HS-5 (cell line): ENCODE results near the gene FCGR2B.
A peak's percentile ranks its signal among the peaks of the same experiment; 100 is the strongest.
"Not testable (repeated sequence)": the region's sequence is repeated elsewhere in the genome, so short reads cannot be mapped to it uniquely, and the experiment has no call there.

Experiments used
- DNase-seq: peaks from one replicate; pipeline ENCODE4 v3.0.0-alpha.2; 2012; ENCODE audit warnings: low read depth

FCGR2B gene

DNA sequence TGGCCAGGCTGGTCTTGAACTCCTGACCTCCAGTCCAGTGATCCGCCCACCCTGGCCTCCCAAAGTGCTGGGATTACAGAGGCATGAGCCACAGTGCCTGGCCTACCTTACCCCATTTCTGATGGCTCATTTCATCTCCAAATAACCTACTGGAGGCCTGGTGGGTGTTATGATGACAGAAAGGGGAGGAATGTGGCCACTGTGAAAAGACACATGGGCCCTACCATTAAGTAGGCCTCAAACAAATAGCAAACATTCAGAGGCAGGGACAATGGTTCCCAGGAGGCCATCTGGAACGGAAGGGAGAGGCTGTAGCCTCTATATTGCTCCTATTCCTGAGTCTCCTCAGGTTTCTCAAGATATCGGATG lies 43.2 kb downstream of the FCGR2B start:
- DNase-seq = no peak

DNA sequence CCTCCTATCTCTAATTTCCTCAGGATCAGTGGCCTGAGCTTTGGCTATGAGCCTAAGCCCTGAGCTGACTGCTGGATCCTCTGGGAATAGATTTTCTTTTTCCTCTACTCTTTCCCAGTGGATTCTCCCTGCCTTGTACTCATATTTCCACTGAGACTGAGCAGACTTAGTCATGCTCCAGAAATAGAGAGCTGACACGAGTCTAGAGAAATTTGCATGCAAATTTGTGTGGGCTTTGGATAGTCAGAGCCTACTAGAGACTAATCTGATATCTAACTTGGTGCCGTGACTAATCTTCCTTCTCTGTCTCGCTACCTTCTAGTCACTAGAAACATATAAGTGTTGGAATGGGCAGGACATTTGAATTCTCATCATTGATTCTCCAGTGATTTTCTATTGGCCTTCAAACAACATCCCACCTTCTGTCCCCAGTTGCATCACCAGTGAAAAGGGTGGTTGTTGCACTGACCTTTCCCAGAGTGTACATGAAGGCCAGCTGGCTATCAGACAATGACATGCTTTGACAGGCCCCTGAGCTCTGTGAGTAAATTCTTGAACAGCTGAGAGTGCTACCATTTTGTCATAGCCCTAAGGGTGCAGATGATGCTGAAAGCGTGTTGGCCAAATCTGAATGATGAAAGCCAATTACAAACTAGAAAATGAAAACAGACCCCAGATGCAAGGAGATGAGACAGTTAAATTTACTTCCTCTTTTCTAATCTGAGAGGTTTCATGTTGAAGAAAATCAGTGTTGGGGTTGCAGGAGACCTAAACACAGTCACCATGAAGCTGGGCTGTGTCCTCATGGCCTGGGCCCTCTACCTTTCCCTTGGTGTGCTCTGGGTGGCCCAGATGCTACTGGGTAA lies 43.8 kb downstream of the FCGR2B start, which contains the start of gene FCRLA:
FCRLA (plus strand) TSS at position 748 of the 866 bp plus-strand sequence; CDS start at position 784, 36 bp downstream.
- peak; percentile 93 for DNase-seq

DNA sequence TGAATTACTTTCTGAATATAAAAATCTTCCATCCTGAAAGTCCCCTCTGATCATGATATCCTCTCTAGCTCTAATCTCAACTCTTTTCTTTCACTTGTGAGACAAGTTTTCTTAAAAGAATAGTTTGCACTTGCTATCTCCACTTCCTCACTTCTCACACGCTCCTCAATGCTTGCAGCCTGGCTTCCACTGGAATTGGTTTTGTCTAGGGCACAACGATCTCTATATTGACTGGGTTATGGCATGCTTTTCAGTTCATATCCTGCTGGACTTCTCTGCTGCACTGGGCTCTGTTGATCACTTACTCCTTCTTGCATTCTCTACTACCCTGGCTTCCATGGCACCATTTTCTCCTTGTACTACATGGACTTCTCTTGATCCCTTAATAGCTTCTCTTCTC lies 44.6 kb downstream of the FCGR2B start:
- DNase-seq = no peak

DNA sequence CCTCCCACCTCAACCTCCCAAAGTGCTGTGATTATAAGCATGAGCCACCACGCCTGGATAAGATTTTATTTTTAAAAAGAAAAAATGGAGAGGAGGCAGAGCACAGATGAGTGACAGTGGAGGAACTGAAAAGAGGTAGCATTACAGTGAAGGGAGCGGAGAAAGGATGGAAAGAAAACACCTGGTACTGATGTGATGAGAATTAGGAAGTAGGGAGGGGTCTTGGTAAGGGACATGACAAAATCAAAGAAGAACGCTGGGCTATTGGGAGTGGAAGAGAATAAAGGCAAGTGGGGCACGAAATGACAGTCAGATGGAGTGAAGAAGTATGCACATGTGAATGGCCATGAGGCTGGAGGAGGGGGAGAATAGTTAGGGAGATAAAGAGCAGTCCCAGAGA lies 46.4 kb downstream of the FCGR2B start:
- no peak for DNase-seq

DNA sequence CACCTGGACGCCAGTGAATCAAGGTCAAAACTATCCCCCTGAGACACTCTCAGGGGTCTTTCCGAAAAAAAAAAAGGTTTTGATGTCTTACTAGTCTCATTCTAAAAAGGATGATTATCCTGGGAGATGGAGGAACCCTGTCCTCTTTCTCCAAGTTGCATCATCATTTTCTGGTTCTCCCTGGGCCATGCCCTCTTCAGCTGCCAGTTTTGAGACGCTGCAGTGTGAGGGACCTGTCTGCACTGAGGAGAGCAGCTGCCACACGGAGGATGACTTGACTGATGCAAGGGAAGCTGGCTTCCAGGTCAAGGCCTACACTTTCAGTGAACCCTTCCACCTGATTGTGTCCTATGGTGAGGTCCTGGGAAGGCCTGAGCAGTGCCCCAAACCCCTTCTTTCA lies 47.6 kb downstream of the FCGR2B start:
- DNase-seq = no peak

DNA sequence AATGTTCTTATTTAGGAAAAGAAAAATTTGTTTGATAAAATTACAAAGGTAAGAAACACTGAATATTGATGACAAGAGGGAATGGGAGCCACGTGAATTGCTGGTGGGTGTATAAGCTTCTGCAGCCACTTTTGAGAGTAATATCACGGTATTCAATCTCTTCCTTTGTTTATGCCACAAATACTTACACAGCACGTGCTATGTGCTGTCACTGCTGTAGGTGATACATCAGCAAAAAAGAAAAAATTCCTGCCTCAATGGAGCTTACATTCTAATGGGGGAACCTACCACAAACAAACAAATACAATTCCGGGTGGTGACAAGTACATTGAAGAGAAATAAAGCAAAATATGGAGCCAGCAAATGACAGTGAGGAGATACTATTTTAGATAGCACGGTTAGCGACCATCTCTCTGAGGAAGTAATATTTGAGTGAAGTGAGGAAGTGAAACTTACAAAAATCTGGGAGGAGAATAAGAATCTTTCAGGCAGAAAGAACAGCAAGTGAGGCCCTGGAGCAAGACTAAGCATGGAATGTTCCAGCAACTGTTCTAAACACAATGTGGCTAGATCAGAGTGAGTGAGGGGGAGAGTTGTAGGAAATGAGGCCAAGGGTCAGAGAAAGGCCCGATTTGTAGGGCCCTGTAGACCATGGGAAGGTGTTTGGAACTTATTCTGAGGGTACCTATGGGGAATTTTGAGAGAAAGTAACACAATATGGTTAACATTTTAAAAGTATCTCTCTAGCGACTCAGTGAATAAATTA lies 55.8 kb downstream of the FCGR2B start:
- no peak for DNase-seq

DNA sequence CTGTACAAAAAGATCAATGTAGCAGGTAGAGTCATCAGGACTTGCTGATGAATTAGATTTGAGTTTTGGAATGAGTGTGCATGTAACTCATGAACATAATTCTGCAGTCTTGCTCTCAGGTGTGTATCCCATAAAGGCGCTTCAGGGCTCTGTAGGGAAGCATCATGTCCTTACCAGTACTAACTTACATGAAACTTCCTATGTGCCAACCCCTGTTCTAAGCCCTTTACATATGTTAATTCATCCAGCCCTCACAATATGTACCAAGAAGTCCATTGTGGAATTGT lies 56.3 kb downstream of the FCGR2B start:
- no peak for DNase-seq

DNA sequence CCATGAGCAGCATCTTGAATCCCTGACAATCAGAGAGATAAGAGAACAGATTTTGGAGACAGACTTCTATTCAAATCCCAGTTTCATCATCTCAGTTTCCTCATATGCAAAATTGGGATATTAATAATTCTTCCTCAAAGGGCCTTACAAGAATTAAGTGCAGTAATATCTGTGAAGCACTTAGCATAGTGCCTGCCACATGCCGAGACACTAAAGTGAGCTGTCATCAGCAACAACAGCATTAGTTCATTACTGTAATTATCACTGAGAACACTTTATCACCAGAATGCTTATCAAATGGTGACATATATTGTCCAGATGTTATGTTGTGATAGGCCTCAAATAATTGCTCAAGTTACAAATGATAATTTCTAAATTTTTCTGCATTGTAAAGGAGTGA lies 57.5 kb downstream of the FCGR2B start:
- DNase-seq = no peak

DNA sequence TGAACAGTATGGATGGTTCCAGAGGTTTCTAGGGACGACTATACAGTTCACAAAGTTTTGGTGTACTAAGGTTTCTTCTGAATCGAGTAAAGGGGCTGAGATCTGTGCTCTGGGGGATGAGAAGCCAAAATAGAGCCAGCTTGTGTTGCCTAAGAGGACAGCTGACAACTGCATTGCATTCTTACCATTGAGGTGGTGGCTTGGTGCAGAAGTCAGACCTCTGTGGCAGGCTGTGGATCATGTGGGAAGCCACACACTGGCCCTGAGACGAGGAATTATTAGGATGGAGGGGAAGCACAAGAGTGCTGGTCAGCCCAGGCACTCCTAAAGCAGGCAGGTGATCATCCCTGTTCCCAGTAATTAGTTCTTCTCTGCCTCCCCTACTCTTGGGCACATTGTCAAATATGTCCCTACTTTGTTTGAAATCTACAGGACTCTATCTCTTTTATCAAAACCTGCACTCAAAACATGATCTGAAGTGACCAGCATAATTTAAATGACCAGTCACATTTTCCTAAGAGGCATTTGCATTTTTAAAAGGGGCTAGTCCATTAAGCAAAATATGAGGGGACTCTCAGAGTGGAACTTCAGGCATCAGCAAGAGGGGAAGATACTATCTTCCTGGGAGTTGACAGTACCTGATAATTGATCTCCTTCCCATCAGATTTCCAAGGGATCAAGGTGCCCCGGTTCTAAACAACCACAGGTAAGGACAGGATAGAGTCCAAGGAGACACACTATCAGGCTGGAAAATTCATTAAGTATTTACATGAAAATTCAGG lies 58.2 kb downstream of the FCGR2B start, which contains the start of gene FCRLB:
FCRLB (plus strand) TSS at position 589 of the 782 bp plus-strand sequence. CDS start 1,129 bp downstream, outside the sequence.
- no peak for DNase-seq

DNA sequence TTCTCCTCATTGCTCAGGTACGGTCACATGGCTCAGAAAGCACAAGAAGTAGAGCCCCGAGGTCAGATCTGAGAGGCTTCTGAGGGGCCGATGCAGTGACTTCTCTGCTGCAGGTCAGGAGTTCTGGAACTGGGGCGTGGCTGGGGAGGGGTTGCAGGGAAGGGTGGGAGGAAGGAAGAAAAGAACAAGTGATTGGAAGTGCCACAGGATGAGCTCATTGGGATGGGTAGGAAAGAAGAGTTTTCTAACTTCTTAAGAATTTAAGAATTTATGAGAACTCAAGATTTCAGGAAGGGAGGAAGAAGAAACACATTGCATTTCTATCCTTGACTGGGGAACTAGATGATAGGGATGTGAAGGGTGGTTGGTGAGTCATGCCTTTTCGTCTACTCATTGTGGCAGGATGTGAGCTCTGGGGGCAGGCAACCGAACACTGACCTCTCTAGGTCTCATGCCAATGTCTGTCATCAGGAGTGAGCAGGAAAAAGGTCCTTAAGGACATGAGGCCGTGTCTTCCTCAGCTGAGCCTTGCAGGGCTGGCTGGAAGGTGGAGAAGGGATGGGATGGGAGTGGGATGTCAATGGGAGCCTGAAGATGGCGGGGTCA lies 58.9 kb downstream of the FCGR2B start:
- DNase-seq = peak; percentile 94

DNA sequence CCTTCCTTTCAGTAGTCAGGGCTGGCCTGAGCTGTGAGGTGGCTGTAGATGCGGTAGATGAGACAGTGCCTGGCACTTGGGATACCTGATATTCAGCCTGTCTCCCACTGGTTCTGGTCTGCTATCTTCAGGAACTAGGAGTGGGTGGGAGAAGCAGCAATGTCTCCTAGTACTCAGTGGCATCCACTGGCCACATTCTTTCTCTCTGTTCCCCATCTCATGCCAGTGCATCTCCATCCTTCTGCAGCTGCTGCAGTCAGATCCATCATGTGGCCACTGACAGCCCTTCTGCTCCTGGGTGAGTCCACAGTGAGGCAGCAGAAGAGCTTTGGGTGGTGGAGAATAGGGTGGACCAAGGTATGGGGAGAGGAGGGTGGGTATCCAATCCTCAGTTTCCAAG lies 59.5 kb downstream of the FCGR2B start:
- DNase-seq = no peak

DNA sequence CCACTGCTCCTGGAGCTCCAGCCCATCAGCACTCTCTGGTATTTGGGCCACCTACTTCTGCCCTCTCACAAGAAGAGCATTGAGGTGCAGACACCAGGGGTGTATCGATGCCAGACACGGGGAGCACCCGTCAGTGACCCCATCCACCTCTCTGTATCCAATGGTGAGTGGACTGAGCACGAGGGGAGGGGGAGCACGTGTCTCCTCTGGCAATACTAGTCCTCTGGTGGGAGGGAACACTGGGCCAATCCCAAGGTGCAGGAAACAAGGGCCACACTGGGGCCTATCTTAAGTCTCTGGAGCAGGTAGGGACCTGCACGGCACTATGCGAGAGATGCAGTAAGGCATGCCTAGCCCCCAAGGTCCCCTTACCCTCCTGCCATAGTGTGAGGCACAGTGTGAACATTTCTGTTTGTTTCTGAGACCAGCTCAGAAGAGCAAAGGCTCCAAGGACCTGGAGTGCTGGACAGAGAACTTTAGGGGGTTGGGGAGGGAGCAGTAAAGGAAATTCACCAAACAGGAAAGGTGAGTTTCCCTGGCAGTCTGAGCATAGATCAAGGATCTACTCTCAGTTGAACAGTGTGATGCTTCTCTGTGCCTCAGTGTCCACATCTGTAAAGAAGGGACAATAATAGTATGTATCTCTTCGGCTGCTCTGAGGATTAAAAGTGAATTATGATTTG lies 60.7 kb downstream of the FCGR2B start:
- no peak for DNase-seq

DNA sequence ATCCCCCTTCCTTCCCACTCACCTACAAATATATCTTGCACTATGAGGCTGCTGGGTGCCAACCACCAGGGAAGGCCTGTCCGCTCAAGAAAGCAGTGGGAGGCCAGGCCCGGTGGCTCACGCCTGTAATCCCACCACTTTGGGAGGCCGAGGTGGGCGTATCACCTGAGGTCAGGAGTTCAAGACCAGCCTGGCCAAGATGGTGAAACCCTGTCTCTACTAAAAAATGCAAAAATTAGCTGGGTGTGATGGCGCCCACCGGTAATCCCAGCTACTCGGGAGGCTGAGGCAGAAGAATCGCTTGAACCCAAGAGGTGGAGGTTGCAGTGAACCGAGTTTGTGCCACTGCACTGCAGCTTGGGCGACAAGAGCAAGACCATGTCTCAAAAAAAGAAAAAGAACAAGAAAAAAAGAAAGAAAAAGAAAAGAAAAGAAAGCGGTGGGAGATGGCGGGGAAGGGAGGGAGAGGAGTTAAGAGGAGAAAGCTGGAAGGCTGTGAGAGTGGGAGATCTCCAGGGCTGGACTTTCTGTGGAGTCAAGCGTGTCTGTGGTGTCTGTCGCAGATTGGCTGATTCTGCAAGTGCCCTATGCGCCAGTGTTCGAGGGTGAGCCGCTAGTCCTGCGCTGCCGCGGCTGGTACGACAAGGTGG lies 62.4 kb downstream of the FCGR2B start:
- DNase-seq = not testable (repeated sequence)

DNA sequence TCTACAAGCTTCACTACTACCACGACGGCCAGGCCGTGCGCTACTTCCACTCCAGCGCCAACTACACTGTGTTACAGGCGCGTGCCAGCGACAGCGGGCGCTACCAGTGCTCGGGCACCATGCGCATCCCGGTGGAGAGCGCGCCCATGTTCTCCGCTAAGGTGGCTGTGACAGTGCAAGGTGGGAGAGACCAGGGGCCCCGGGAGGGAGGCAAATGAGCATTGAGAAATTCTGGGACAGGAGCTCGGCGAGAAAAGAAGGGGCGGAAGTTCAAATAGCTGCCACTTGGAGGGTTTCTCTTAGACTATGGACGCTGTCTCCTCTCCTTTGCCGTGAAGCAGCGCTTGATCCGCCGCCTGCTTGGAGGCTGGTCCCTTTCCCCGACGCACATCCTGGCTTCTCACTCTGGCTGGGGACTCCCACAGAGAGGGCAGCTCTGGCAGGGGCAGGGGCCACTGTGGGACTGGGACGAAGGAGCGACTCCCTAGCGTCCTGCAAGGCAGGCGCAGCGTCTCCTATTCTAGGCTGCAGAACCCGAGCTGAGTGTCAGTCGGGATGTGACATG lies 63.0 kb downstream of the FCGR2B start:
- DNase-seq = peak; percentile 35

DNA sequence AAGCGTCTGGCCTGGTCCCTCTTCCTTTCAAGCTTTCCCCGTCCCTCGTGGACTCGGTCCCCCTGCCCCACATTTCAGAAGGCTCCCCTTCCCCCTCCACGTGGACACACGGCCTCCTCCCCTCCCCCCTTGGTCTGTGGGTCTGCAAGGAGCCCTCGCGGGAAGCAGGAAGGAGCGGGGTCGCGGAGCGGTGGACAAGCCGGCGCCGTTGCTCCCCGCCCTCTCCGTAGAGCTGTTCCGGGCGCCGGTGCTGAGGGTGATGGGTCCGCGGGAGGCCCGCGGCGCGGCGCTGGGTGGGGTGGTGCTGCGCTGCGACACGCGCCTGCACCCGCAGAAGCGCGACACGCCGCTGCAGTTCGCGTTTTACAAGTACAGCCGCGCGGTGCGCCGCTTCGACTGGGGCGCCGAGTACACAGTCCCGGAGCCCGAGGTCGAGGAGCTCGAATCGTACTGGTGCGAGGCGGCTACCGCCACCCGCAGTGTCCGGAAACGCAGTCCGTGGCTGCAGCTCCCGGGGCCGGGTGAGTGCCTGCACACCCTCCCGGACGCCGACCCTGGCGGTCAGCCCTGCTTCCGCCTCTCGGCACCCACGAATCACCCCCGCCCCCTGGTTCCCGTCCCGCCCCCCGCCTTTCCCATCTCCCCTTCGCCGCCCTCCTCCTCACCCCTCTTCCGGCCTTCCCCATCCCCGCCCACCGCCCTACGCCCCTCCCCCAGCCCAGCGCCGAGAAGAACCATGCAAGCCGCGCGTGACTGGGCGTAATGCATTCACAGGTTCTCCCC lies 63.7 kb downstream of the FCGR2B start:
- DNase-seq = peak; percentile 55

DNA sequence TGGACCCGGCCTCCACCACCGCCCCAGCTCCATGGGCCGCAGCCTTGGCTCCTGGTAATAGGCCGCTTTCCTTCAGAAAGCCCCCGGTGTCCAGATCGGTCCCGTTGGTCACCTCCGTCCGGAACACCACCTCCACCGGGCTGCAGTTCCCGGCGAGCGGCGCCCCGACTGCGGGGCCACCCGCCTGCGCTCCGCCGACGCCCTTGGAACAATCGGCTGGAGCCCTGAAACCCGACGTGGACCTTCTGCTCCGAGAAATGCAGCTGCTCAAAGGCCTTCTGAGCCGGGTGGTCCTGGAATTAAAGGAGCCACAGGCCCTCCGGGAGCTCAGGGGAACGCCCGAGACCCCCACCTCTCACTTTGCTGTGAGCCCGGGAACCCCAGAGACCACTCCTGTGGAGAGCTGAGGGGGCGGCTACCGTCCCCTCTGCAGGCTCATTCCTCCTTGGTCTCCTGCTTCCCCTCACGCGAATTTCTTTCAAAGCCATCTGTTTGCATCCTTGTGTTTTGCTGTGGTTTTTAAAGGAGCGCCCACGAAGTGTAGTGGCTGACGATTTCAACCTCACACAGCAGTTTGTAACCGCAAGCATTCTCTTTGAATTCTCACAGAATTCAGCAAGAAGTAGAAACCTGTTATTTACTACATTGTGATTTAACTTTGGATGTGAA lies 64.4 kb downstream of the FCGR2B start:
- DNase-seq = peak; percentile 40
